ENCODE measurements around the gene SELENOW.

DNA sequence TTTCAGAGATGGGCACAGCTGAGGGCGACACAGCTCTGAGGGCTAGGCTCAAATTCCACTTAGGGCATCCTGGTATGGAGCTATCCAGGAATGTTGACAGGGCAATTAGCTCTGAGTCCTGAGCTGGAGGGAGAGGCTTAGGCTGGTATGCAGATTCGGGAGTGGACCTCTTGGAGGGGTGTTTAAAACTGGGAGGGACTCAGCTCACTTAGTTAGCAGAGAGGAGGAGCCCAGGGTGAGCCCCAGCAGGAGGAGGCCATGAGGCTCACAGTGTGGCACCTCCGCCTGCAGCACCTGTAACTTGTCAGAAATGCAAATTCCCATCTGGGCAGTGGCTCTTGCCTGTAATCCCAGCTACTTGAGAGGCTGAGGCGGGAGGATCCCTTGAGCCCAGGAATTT, 43.4 kb upstream of the SELENOW start:
- TF ChIP-seq, protein P1, sequence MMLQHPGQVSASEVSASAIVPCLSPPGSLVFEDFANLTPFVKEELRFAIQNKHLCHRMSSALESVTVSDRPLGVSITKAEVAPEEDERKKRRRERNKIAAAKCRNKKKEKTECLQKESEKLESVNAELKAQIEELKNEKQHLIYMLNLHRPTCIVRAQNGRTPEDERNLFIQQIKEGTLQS (IDR thresholded peaks at IDR 0.05; ENCODE audit: insufficient read depth, low read depth, low read length) = no peak
- no peak for TF ChIP-seq SP1 (IDR thresholded peaks at IDR 0.05; ENCODE audit: low read depth, low read length)
- TF ChIP-seq, protein P2, sequence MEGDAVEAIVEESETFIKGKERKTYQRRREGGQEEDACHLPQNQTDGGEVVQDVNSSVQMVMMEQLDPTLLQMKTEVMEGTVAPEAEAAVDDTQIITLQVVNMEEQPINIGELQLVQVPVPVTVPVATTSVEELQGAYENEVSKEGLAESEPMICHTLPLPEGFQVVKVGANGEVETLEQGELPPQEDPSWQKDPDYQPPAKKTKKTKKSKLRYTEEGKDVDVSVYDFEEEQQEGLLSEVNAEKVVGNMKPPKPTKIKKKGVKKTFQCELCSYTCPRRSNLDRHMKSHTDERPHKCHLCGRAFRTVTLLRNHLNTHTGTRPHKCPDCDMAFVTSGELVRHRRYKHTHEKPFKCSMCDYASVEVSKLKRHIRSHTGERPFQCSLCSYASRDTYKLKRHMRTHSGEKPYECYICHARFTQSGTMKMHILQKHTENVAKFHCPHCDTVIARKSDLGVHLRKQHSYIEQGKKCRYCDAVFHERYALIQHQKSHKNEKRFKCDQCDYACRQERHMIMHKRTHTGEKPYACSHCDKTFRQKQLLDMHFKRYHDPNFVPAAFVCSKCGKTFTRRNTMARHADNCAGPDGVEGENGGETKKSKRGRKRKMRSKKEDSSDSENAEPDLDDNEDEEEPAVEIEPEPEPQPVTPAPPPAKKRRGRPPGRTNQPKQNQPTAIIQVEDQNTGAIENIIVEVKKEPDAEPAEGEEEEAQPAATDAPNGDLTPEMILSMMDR (IDR thresholded peaks at IDR 0.05; ENCODE audit: control extremely low read depth in 1 of 3, insufficient read depth in 1 of 3, low read depth in 1 of 3, low read length in 3 of 3) = no peak
- no peak for TF ChIP-seq CBX5 (IDR thresholded peaks at IDR 0.05; ENCODE audit: low read depth, low read length)
- no peak for TF ChIP-seq EZH2 (IDR thresholded peaks at IDR 0.05; ENCODE audit: low read depth, low read length, severe bottlenecking)
- no peak for TF ChIP-seq SAP30 (IDR thresholded peaks at IDR 0.05; ENCODE audit: insufficient read depth, insufficient replicate concordance, low read length)
- TF ChIP-seq TAF1 (IDR thresholded peaks at IDR 0.05; ENCODE audit: low read depth, low read length) = 0 out of 2 replicates have a peak, but pooled peaks have one; percentile 23
- TF ChIP-seq SIN3A (conservative IDR thresholded peaks at IDR 0.05 in 1 of 2, IDR thresholded peaks at IDR 0.05 in 1 of 2; ENCODE audit: low read depth in 1 of 2, low read length in 2 of 2) = no peak
- TF ChIP-seq CTBP2 (IDR thresholded peaks at IDR 0.05; ENCODE audit: borderline replicate concordance, insufficient read depth, insufficient read length, low read length) = no peak
- no peak for TF ChIP-seq SUZ12 (IDR thresholded peaks at IDR 0.05; ENCODE audit: low read length)
- no peak for TF ChIP-seq KDM5A (IDR thresholded peaks at IDR 0.05; ENCODE audit: low read length)
- TF ChIP-seq EP300 (IDR thresholded peaks at IDR 0.05; ENCODE audit: borderline replicate concordance in 1 of 2, low read depth in 2 of 2, low read length in 2 of 2) = no peak

Measured in H1 (cell line).